HepG2 (cell line): ENCODE data around the gene GLRX2. TPM values are rescaled to one million over a fixed set of nuclear protein-coding genes. Genes with fewer than 3 reads are reported as not detected.

ENCODE experiments used
- ARNT2 ChIP-seq: sonication (generic); formaldehyde crosslinking; IDR thresholded peaks from 2 replicates; pipeline ENCODE4 v1.8.0; 2022; ENCODE audit warnings: mild to moderate bottlenecking, low read depth, missing genetic modification reagents, moderate library complexity
- HHEX ChIP-seq: IDR thresholded peaks from 2 replicates; pipeline ENCODE4 v1.6.1; 2016; ENCODE audit warnings: control low read depth
- IRX3 ChIP-seq: sonication (generic); formaldehyde crosslinking; IDR thresholded peaks from 2 replicates; pipeline ENCODE4 v1.8.1; 2023; ENCODE audit warnings: mild to moderate bottlenecking, low read depth, missing genetic modification reagents, borderline replicate concordance
- KDM4B ChIP-seq: sonication (generic); formaldehyde crosslinking; IDR thresholded peaks from 2 replicates; pipeline ENCODE4 v1.4.0; 2020; ENCODE audit warnings: missing genetic modification reagents
- KDM5A ChIP-seq: fragments of 200-600 bp; sonication (generic); IDR thresholded peaks from 2 replicates; pipeline ENCODE4 v1.7.0; 2018; ENCODE audit warnings: antibody characterized with exemption, mild to moderate bottlenecking, low read length, borderline replicate concordance
- MEF2D ChIP-seq: sonication (generic); formaldehyde crosslinking; IDR thresholded peaks from 2 replicates; pipeline ENCODE4 v1.5.1; 2020; ENCODE audit warnings: mild to moderate bottlenecking, missing genetic modification reagents
- MTF1 ChIP-seq: sonication (generic); formaldehyde crosslinking; IDR thresholded peaks from 2 replicates; pipeline ENCODE4 v1.5.0; 2020; ENCODE audit warnings: missing genetic modification reagents
- MXI1 ChIP-seq: IDR thresholded peaks from 3 replicates; pipeline ENCODE4 v1.6.1; 2012; ENCODE audit warnings: low read depth, low read length, inconsistent platforms, borderline replicate concordance
- PHF21A ChIP-seq: sonication (generic); formaldehyde crosslinking; IDR thresholded peaks from 2 replicates; pipeline ENCODE4 v1.5.0; 2020; ENCODE audit warnings: mild to moderate bottlenecking, missing genetic modification reagents
- POLR2A ChIP-seq, 2 experiments: IDR thresholded peaks; 2 replicates each; pipeline ENCODE4 v1.6.1; 2011; ENCODE audit warnings: low read depth in 2 of 2, low read length in 2 of 2, mild to moderate bottlenecking in 1 of 2, moderate library complexity in 1 of 2; ENCODE audit not compliant: insufficient read depth in 1 of 2
- REPIN1 ChIP-seq: sonication (generic); formaldehyde crosslinking; IDR thresholded peaks from 2 replicates; pipeline ENCODE4 v1.8.0; 2022; ENCODE audit warnings: missing genetic modification reagents, low read depth, mild to moderate bottlenecking, borderline replicate concordance
- SMC3 ChIP-seq: IDR thresholded peaks from 2 replicates; pipeline ENCODE4 v1.6.1; 2011; ENCODE audit warnings: low read length, improper control_type of control experiment
- SP2 ChIP-seq: sonication (generic); formaldehyde crosslinking; IDR thresholded peaks from 2 replicates; pipeline ENCODE4 v1.5.1; 2020; ENCODE audit warnings: mild to moderate bottlenecking, missing genetic modification reagents
- SRSF4 ChIP-seq: fragments of 200-400 bp; formaldehyde crosslinking; IDR thresholded peaks from one replicate; pipeline ENCODE4 v1.6.1; 2018; ENCODE audit warnings: mild to moderate bottlenecking, low read depth, low read length, moderate library complexity; ENCODE audit not compliant: poor library complexity, severe bottlenecking
- TAF1 ChIP-seq: sonication (generic); formaldehyde crosslinking; IDR thresholded peaks from 2 replicates; pipeline ENCODE4 v1.4.0; 2020; ENCODE audit warnings: missing genetic modification reagents
- ZNF205 ChIP-seq: IDR thresholded peaks from 2 replicates; pipeline ENCODE4 v1.6.1; 2018; ENCODE audit warnings: missing biosample characterization, missing genetic modification reagents
- ZNF34 ChIP-seq: sonication (generic); formaldehyde crosslinking; IDR thresholded peaks from 2 replicates; pipeline ENCODE4 v1.4.0; 2020; ENCODE audit warnings: mild to moderate bottlenecking, missing genetic modification reagents, borderline replicate concordance
- ZNF430 ChIP-seq: sonication (generic); formaldehyde crosslinking; IDR thresholded peaks from 2 replicates; pipeline ENCODE4 v1.9.0; 2021; ENCODE audit warnings: mild to moderate bottlenecking, missing genetic modification reagents
- polyA plus RNA-seq, 8 experiments: library from polyadenylated mRNA; depleted of rRNA in 3 of 8; stranded (reverse) in 7 of 8; unstranded in 1 of 8; fragments of >200 nt; fragmentation: Illumina TruSeq in 4 of 8; extraction: Trizol in 4 of 8; gene quantifications; 2 replicates each; pipeline versions ENCODE4 v1.2.1 to v1.2.3, GENCODE V29; 2011 to 2016; ENCODE audit warnings: low read depth in 4 of 8, missing spikeins in 1 of 8, mixed read lengths in 1 of 8; ENCODE audit not compliant: insufficient read depth in 1 of 8
- total RNA-seq, 5 experiments: library from RNA; depleted of rRNA; stranded (reverse); fragments of >200 nt; fragmentation: Illumina TruSeq; extraction: Trizol; gene quantifications; 2 replicates each; pipeline ENCODE4 v1.2.3, GENCODE V29; 2016; ENCODE audit warnings: low read depth in 1 of 5
- TF ChIP-seq, protein P1 (sequence below): sonication (generic); formaldehyde crosslinking; IDR thresholded peaks from 2 replicates; pipeline ENCODE4 v1.9.0; 2022; ENCODE audit warnings: missing genetic modification reagents, mild to moderate bottlenecking, borderline replicate concordance
- TF ChIP-seq, protein P2 (sequence below): sonication (generic); formaldehyde crosslinking; IDR thresholded peaks from 2 replicates; pipeline ENCODE4 v1.4.0; 2020; ENCODE audit warnings: missing genetic modification reagents, mild to moderate bottlenecking, borderline replicate concordance
- TF ChIP-seq, protein P3 (sequence below): sonication (generic); formaldehyde crosslinking; IDR thresholded peaks from 2 replicates; pipeline ENCODE4 v1.8.1; 2023; ENCODE audit warnings: missing genetic modification reagents, mild to moderate bottlenecking, borderline replicate concordance
- TF ChIP-seq, protein P4 (sequence below): sonication (generic); formaldehyde crosslinking; IDR thresholded peaks from 2 replicates; pipeline ENCODE4 v1.5.0; 2020; ENCODE audit warnings: mild to moderate bottlenecking, missing genetic modification reagents, borderline replicate concordance
- TF ChIP-seq, protein P5 (sequence below): fragments of 450-650 bp; IDR thresholded peaks from 2 replicates; pipeline ENCODE4 v1.6.1; 2017

GLRX2 gene
- total and polyA plus RNA-seq, 2 of the 13 experiments (the other 11 are each of a cell fraction or from before 2014, with no cell fraction given) = 11.9 to 39.0 TPM

DNA sequence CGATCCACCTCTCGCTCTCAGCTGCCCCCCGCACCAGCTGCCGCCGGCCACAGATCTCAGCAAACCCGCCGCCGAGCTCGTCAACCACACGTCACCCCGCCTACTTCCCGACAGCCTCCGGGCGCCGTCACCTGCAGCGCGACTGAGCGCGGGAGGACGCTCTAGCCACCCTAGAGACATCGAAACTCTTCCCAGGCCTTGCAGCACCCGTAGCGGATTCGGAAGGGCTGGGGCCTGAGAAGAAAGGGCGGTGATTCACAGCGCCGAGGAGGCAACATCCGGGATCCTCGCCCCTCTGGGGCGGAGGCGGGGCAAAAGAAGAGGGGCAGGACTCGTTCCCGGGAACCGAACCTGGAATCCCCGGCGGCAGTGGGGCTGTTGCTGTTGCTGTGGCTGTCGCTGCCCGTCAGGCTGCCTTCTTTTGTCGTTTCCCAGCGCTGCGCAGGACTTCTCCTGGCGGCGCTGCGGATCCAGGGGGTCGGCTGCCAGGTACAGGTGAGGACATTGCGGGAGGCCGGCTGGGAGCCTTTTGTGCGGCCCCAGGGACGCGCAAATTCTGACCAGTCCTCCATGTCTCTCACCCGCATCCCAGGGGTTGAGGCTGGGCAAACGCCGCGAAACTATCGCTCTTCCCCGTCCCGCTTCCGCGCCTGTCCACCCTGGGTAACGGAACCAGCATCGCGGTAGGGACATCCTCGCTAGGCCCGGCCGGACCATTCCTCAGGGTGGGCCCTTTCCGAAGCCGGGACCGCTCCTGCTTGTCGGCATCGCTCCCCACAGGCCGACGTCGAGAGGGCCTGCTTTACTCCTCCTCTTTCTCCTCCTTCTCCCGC lies 45.7 kb downstream of the GLRX2 start, which contains the start of the genes RO60 and UCHL5 (continued):
- peak; percentile 88 for TF ChIP-seq MEF2D
- TF ChIP-seq MXI1 = peak; percentile 79; the same call in 1 of the 3 replicates
- TF ChIP-seq, protein P1, sequence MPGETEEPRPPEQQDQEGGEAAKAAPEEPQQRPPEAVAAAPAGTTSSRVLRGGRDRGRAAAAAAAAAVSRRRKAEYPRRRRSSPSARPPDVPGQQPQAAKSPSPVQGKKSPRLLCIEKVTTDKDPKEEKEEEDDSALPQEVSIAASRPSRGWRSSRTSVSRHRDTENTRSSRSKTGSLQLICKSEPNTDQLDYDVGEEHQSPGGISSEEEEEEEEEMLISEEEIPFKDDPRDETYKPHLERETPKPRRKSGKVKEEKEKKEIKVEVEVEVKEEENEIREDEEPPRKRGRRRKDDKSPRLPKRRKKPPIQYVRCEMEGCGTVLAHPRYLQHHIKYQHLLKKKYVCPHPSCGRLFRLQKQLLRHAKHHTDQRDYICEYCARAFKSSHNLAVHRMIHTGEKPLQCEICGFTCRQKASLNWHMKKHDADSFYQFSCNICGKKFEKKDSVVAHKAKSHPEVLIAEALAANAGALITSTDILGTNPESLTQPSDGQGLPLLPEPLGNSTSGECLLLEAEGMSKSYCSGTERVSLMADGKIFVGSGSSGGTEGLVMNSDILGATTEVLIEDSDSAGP (CRISPR knock-in tag) = peak; percentile 90
- peak; percentile 30; the same call in 1 of the 2 replicates for TF ChIP-seq KDM5A
- TF ChIP-seq IRX3 (CRISPR knock-in tag) = no peak
- TF ChIP-seq ZNF430 (CRISPR knock-in tag) = peak; percentile 92; the same call in 1 of the 2 replicates
- TF ChIP-seq MTF1 (CRISPR knock-in tag) = 0 out of 2 replicates have a peak, but pooled peaks have one; percentile 42
- TF ChIP-seq PHF21A = peak; percentile 96
- TF ChIP-seq, protein P2, sequence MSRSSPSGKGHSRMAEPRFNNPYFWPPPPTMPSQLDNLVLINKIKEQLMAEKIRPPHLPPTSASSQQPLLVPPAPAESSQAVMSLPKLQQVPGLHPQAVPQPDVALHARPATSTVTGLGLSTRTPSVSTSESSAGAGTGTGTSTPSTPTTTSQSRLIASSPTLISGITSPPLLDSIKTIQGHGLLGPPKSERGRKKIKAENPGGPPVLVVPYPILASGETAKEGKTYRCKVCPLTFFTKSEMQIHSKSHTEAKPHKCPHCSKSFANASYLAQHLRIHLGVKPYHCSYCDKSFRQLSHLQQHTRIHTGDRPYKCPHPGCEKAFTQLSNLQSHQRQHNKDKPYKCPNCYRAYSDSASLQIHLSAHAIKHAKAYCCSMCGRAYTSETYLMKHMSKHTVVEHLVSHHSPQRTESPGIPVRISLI = peak; percentile 59; the same call in 1 of the 2 replicates
- TF ChIP-seq, protein P3, sequence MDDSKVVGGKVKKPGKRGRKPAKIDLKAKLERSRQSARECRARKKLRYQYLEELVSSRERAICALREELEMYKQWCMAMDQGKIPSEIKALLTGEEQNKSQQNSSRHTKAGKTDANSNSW = no peak
- peak; percentile 82 for TF ChIP-seq ARNT2 (CRISPR knock-in tag)
- TF ChIP-seq KDM4B = peak; percentile 85; the same call in 1 of the 2 replicates
- TF ChIP-seq SMC3 = no peak; the same call in 1 of the 2 replicates
- TF ChIP-seq SRSF4 = no peak
- peak; percentile 65 for TF ChIP-seq SP2 (CRISPR knock-in tag)
- TF ChIP-seq, protein P4, sequence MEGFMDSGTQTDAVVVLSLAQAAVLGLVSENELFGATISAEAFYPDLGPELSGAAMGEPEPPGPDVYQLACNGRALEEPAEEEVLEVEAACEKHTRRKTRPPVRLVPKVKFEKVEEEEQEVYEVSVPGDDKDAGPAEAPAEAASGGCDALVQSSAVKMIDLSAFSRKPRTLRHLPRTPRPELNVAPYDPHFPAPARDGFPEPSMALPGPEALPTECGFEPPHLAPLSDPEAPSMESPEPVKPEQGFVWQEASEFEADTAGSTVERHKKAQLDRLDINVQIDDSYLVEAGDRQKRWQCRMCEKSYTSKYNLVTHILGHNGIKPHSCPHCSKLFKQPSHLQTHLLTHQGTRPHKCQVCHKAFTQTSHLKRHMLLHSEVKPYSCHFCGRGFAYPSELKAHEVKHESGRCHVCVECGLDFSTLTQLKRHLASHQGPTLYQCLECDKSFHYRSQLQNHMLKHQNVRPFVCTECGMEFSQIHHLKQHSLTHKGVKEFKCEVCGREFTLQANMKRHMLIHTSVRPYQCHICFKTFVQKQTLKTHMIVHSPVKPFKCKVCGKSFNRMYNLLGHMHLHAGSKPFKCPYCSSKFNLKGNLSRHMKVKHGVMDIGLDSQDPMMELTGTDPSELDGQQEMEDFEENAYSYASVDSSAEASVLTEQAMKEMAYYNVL = peak; percentile 18; the same call in 1 of the 2 replicates
- peak; percentile 84 for TF ChIP-seq ZNF205 (CRISPR knock-in tag)
- TF ChIP-seq, protein P5, sequence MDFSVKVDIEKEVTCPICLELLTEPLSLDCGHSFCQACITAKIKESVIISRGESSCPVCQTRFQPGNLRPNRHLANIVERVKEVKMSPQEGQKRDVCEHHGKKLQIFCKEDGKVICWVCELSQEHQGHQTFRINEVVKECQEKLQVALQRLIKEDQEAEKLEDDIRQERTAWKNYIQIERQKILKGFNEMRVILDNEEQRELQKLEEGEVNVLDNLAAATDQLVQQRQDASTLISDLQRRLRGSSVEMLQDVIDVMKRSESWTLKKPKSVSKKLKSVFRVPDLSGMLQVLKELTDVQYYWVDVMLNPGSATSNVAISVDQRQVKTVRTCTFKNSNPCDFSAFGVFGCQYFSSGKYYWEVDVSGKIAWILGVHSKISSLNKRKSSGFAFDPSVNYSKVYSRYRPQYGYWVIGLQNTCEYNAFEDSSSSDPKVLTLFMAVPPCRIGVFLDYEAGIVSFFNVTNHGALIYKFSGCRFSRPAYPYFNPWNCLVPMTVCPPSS = no peak
- TF ChIP-seq POLR2A (IDR thresholded peaks at IDR 0.05; ENCODE audit: insufficient read depth in 1 of 2, low read depth in 2 of 2, low read length in 2 of 2) = peak; percentile 86 to 89
- peak; percentile 92; the same call in 1 of the 2 replicates for TF ChIP-seq REPIN1
- TF ChIP-seq ZNF34 = no peak
- TF ChIP-seq TAF1 = peak; percentile 80
- TF ChIP-seq HHEX (CRISPR knock-in tag) = no peak
